WI38 (cell line): ENCODE results near the gene TMEM242.

Experiments used
- H3K4me3 ChIP-seq: 2 replicates; pipeline ENCODE4 v1.5.1; 2011; ENCODE audit warnings: low read depth, mild to moderate bottlenecking, control low read depth, low read length
- CTCF ChIP-seq: IDR thresholded peaks from 2 replicates; pipeline ENCODE4 v1.5.1; 2012; ENCODE audit warnings: low read depth, mild to moderate bottlenecking, control low read depth, low read length

TMEM242 gene

DNA sequence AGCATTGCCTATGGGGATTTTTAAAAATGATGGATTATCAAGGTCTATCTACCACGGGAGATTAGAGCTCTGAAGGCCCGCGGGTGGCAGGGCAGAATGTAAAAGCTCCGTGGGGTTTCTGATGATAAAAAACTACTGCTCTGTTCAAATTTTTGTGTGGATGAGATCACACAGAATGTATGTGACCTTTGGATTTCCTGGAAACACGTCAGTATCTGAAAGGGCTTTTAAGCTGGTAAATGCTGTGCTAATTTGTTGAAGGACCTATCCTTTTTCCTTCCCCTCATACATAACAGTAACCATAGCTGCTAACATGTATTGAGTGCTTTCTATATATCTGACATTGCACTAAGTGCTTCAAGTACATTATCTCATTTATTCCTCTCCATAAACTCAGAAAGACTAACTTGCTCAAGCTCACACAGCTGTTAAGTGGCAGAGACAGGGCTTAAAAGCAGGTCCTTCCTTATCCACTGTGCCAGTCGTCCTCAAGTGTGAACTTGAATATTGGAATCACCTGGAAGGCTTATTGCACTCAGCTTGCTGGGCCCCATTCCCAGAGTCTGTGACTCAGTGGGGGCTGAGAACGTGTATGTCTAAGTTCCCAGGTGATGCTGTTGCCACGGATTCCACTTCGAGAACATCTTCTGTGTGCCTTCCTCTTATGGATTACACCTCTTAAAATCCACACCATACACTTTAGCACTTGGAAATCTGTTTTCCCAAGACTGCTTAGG lies 1.9 kb upstream of the TMEM242 start:
- H3K4me3 ChIP-seq: no peak overlapping the region
- no peak for TF ChIP-seq CTCF

DNA sequence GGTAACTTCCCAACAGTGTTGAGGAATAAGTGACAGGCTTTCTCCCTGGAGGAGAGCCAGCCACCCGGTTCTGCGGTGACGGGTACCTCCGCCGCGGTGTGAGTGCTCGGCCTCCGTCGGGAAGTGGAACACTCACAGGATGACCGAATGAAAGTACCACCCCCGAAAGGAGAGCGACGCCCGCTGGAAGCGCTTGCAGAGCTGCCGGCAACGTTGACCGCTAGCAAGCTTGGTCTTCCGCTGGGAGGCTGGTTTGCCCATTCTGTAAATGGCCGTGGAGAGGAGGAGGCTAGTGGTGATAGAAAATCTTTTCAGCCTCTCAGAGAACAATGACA lies 614 bp upstream of the TMEM242 start:
- TF ChIP-seq CTCF: no peak

DNA sequence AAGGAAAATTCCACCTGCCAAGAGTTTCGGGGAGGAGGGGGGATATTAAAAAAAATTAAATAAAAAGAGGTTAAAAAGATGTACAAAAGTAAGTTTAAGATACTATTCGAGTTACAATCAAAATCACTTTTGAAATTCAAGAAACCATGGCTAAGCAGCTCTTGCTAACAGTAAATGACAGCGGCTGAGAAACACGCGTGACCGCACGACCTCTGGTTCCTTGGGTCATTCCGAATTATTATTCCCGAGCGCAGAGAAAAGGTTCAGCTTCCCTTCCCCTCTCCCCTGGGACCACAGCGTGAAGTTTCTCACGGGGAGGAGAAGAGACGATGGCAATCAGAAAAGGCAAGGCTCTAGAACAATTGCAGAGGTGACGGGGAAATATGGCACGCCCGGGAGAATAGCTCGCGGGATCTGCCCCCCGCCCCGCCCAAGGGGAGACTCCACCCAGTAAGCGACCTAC lies 496 bp downstream of the TMEM242 start:
- TF ChIP-seq CTCF: no peak
- peak overlapping the region; percentile 76 for H3K4me3 ChIP-seq

More for the DNA sequence above, 614 bp upstream of the TMEM242 start:
- H3K4me3 ChIP-seq: peak overlapping the region; percentile 76

GRCh38 chr6:157316871-157317814 lies 6.2 kb downstream of the TMEM242 start:
- no peak overlapping the region for H3K4me3 ChIP-seq
- TF ChIP-seq CTCF: no peak

GRCh38 chr6:157314705-157315321 lies 8.5 kb downstream of the TMEM242 start:
- peak; percentile 52; the same call in 1 of the 2 replicates for TF ChIP-seq CTCF

DNA sequence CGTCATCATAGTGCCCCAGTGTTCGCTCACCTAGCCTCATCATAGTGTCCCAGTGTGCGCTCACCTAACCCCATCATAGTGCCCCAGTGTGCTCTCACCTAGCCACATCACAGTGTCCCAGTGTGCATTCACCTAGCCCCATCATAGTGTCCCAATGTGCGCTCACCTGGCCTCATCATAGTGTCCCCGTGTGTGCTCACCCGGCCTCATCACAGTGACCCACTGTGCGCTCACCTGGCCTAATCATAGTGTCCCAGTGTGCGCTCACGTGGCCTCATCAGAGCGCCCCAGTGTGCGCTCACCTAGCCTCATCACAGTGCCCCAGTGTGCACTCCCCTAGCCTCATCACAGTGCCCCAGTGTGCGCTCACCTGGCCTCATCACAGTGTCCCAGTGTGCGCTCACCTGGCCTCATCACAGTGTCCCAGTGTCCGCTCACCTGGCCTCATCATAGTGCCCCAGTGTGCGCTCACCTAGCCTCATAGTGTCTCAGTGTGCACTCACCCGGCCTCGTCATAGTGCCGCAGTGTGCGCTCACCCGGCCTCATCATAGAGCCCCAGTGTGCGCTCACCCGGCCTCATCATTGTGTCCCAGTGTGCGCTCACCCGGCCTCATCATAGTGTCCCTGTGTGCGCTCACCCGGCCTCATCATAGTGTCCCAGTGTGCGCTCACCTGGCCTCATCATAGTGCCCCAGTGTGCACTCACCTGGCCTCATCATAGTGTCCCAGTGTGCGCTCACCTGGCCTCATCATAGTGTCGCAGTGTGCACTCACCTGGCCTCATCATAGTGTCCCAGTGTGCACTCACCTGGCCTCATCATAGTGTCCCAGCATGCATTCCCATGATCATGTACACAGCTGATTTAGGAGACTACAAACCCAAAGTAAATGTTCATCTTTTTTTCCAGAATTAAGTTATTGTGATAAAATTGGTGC lies 9.5 kb downstream of the TMEM242 start:
- no peak for TF ChIP-seq CTCF
- H3K4me3 ChIP-seq: no peak overlapping the region

More at GRCh38 chr6:157314705-157315321, 8.5 kb downstream of the TMEM242 start:
- no peak overlapping the region for H3K4me3 ChIP-seq
